WTC11 (cell line): Measurements from ENCODE around the gene FAM20C. TPM values are rescaled to one million over a fixed set of nuclear protein-coding genes. Genes with fewer than 3 reads are reported as not detected.
A peak's percentile ranks its signal among the peaks of the same experiment; 100 is the strongest.

Experiments used
- ATAC-seq: fragments of 200-7000 bp; cut with Tn5 transposase; 2 replicates; pipeline ENCODE4 v1.10.0; 2021; ENCODE audit warnings: mild to moderate bottlenecking, moderate library complexity
- CTCF ChIA-PET: fragments of 300-600 bp; sonication (Branson Sonifier 250); formaldehyde crosslinking; loops from one replicate; lab custom pipeline; 2021; ENCODE audit warnings: antibody characterized with exemption; lab: Charles Lee
- POLR2A ChIA-PET: fragments of 350-600 bp; sonication (Branson Sonifier 250); formaldehyde crosslinking; loops from one replicate; lab custom pipeline; 2021; ENCODE audit warnings: antibody characterized with exemption; lab: Charles Lee
- DNase-seq: peaks from one replicate; pipeline ENCODE4 v3.0.0; 2021; ENCODE audit warnings: low spot score
- H3K27ac Mint-ChIP-seq: 2 replicates; pipeline ENCODE4 v1.8.0; 2021; ENCODE audit warnings: mixed read lengths
- H3K27me3 Mint-ChIP-seq: 2 replicates; pipeline ENCODE4 v1.8.0; 2021; ENCODE audit warnings: low read depth, mild to moderate bottlenecking, moderate library complexity, mixed read lengths
- H3K36me3 Mint-ChIP-seq: 2 replicates; pipeline ENCODE4 v1.8.0; 2021; ENCODE audit warnings: mixed read lengths
- H3K4me1 Mint-ChIP-seq: 2 replicates; pipeline ENCODE4 v1.8.0; 2022; ENCODE audit warnings: mixed read lengths
- H3K4me3 Mint-ChIP-seq: 2 replicates; pipeline ENCODE4 v1.8.0; 2021; ENCODE audit warnings: mild to moderate bottlenecking, moderate library complexity, mixed read lengths
- H3K9me3 Mint-ChIP-seq: 2 replicates; pipeline ENCODE4 v1.8.0; 2021; ENCODE audit warnings: mixed read lengths
- ARID4B ChIP-seq: sonication (generic); formaldehyde crosslinking; IDR thresholded peaks from 2 replicates; pipeline ENCODE4 v1.8.0; 2023; ENCODE audit warnings: missing genetic modification reagents, mild to moderate bottlenecking, borderline replicate concordance
- ATF1 ChIP-seq: sonication (generic); formaldehyde crosslinking; IDR thresholded peaks from 2 replicates; pipeline ENCODE4 v1.8.1; 2023; ENCODE audit warnings: mild to moderate bottlenecking, moderate library complexity, missing genetic modification reagents
- FOXK1 ChIP-seq: sonication (generic); formaldehyde crosslinking; IDR thresholded peaks from 2 replicates; pipeline ENCODE4 v1.8.0; 2022; ENCODE audit warnings: mild to moderate bottlenecking, moderate library complexity, missing genetic modification reagents
- NFYB ChIP-seq: sonication (generic); formaldehyde crosslinking; conservative IDR thresholded peaks from 2 replicates; pipeline ENCODE4 v1.8.0; 2022; ENCODE audit warnings: low read depth, missing genetic modification reagents
- RELA ChIP-seq: sonication (generic); formaldehyde crosslinking; IDR thresholded peaks from 2 replicates; pipeline ENCODE4 v1.8.1; 2022; ENCODE audit warnings: missing genetic modification reagents, mild to moderate bottlenecking, borderline replicate concordance
- SOX15 ChIP-seq: fragments of 250-450 bp; sonication (Bioruptor Pico); IDR thresholded peaks from 2 replicates; pipeline ENCODE4 v1.9.0; 2021; ENCODE audit warnings: mild to moderate bottlenecking
- STAT6 ChIP-seq: sonication (generic); formaldehyde crosslinking; conservative IDR thresholded peaks from 2 replicates; pipeline ENCODE4 v1.8.1; 2023; ENCODE audit warnings: mild to moderate bottlenecking, low read depth, missing genetic modification reagents, moderate library complexity
- ZNF317 ChIP-seq: sonication (generic); formaldehyde crosslinking; IDR thresholded peaks from 2 replicates; pipeline ENCODE4 v1.8.1; 2023; ENCODE audit warnings: low read depth, mild to moderate bottlenecking, moderate library complexity, missing genetic modification reagents, borderline replicate concordance
- ZNF671 ChIP-seq: fragments of 250-450 bp; sonication (Bioruptor Pico); IDR thresholded peaks from 2 replicates; pipeline ENCODE4 v1.8.0; 2021; ENCODE audit warnings: mild to moderate bottlenecking
- total RNA-seq: library from RNA; stranded (reverse); gene quantifications from 3 replicates; pipeline ENCODE4 v1.2.3, GENCODE V29; 2021
- TF ChIP-seq, protein P1 (sequence below): sonication (generic); formaldehyde crosslinking; IDR thresholded peaks from 2 replicates; pipeline ENCODE4 v1.8.1; 2023; ENCODE audit warnings: mild to moderate bottlenecking, missing genetic modification reagents, moderate library complexity
- TF ChIP-seq, protein P2 (sequence below): sonication (generic); formaldehyde crosslinking; IDR thresholded peaks from 2 replicates; pipeline ENCODE4 v1.8.0; 2023; ENCODE audit warnings: missing genetic modification reagents
- TF ChIP-seq, protein P3 (sequence below): sonication (generic); formaldehyde crosslinking; IDR thresholded peaks from 2 replicates; pipeline ENCODE4 v1.8.0; 2022; ENCODE audit warnings: mild to moderate bottlenecking, missing genetic modification reagents
- TF ChIP-seq, protein P4 (sequence below): sonication (generic); formaldehyde crosslinking; IDR thresholded peaks from 2 replicates; pipeline ENCODE4 v1.8.1; 2023; ENCODE audit warnings: mild to moderate bottlenecking, missing genetic modification reagents, moderate library complexity
- TF ChIP-seq, protein P5 (sequence below): sonication (generic); formaldehyde crosslinking; IDR thresholded peaks from 2 replicates; pipeline ENCODE4 v1.8.0; 2022; ENCODE audit warnings: missing genetic modification reagents

FAM20C gene
- total RNA-seq, 1 experiment from 2014 or later, result 64.9 TPM

GRCh38 chr7:189719-190118 lies 2.7 kb upstream of the FAM20C start (continued):
- TF ChIP-seq, protein P1, sequence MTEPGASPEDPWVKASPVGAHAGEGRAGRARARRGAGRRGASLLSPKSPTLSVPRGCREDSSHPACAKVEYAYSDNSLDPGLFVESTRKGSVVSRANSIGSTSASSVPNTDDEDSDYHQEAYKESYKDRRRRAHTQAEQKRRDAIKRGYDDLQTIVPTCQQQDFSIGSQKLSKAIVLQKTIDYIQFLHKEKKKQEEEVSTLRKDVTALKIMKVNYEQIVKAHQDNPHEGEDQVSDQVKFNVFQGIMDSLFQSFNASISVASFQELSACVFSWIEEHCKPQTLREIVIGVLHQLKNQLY (CRISPR knock-in tag), result no peak
- TF ChIP-seq, protein P2, sequence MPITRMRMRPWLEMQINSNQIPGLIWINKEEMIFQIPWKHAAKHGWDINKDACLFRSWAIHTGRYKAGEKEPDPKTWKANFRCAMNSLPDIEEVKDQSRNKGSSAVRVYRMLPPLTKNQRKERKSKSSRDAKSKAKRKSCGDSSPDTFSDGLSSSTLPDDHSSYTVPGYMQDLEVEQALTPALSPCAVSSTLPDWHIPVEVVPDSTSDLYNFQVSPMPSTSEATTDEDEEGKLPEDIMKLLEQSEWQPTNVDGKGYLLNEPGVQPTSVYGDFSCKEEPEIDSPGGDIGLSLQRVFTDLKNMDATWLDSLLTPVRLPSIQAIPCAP (CRISPR knock-in tag), result no peak
- TF ChIP-seq ZNF317 (CRISPR knock-in tag), result no peak
- TF ChIP-seq, protein P3, sequence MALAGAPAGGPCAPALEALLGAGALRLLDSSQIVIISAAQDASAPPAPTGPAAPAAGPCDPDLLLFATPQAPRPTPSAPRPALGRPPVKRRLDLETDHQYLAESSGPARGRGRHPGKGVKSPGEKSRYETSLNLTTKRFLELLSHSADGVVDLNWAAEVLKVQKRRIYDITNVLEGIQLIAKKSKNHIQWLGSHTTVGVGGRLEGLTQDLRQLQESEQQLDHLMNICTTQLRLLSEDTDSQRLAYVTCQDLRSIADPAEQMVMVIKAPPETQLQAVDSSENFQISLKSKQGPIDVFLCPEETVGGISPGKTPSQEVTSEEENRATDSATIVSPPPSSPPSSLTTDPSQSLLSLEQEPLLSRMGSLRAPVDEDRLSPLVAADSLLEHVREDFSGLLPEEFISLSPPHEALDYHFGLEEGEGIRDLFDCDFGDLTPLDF (CRISPR knock-in tag), result no peak
- TF ChIP-seq RELA (CRISPR knock-in tag), result no peak
- TF ChIP-seq, protein P4, sequence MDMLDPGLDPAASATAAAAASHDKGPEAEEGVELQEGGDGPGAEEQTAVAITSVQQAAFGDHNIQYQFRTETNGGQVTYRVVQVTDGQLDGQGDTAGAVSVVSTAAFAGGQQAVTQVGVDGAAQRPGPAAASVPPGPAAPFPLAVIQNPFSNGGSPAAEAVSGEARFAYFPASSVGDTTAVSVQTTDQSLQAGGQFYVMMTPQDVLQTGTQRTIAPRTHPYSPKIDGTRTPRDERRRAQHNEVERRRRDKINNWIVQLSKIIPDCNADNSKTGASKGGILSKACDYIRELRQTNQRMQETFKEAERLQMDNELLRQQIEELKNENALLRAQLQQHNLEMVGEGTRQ (CRISPR knock-in tag), result no peak
- no peak for TF ChIP-seq NFYB
- TF ChIP-seq, all 79 proteins: peak for 0

GRCh38 chr7:190196-190595 lies 2.2 kb upstream of the FAM20C start:
- no peak overlapping the region for H3K27ac Mint-ChIP-seq
- DNase-seq (no peak), ATAC-seq (no peak)
- H3K9me3 Mint-ChIP-seq, result no peaks in the 10 kb centered on the region
- no peak overlapping the region for H3K4me3 Mint-ChIP-seq
- TF ChIP-seq, protein P5, sequence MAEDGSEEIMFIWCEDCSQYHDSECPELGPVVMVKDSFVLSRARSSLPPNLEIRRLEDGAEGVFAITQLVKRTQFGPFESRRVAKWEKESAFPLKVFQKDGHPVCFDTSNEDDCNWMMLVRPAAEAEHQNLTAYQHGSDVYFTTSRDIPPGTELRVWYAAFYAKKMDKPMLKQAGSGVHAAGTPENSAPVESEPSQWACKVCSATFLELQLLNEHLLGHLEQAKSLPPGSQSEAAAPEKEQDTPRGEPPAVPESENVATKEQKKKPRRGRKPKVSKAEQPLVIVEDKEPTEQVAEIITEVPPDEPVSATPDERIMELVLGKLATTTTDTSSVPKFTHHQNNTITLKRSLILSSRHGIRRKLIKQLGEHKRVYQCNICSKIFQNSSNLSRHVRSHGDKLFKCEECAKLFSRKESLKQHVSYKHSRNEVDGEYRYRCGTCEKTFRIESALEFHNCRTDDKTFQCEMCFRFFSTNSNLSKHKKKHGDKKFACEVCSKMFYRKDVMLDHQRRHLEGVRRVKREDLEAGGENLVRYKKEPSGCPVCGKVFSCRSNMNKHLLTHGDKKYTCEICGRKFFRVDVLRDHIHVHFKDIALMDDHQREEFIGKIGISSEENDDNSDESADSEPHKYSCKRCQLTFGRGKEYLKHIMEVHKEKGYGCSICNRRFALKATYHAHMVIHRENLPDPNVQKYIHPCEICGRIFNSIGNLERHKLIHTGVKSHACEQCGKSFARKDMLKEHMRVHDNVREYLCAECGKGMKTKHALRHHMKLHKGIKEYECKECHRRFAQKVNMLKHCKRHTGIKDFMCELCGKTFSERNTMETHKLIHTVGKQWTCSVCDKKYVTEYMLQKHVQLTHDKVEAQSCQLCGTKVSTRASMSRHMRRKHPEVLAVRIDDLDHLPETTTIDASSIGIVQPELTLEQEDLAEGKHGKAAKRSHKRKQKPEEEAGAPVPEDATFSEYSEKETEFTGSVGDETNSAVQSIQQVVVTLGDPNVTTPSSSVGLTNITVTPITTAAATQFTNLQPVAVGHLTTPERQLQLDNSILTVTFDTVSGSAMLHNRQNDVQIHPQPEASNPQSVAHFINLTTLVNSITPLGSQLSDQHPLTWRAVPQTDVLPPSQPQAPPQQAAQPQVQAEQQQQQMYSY (CRISPR knock-in tag), result peak; percentile 39; the same call in 1 of the 2 replicates
- no peak for TF ChIP-seq STAT6 (CRISPR knock-in tag)
- ChIA-PET POLR2A (no interaction called here), CTCF (no interaction called here)
- peaks cover 5% of the 10 kb centered on the region; the same call in 1 of the 2 replicates for H3K27me3 Mint-ChIP-seq
- H3K36me3 Mint-ChIP-seq, result no peaks in the 10 kb centered on the region
- peaks cover 55% of the 10 kb centered on the region for H3K4me1 Mint-ChIP-seq

- DNase-seq (no peak), ATAC-seq (no peak; the same call in 1 of the 2 replicates)
- POLR2A ChIA-PET, result no interaction called here
- Mint-ChIP-seq H3K27me3 (peaks cover 5% of the 10 kb centered on the region; the same call in 1 of the 2 replicates), H3K9me3 (no peaks in the 10 kb centered on the region), H3K36me3 (peaks cover 11% of the 10 kb centered on the region), H3K4me3 (peak overlapping the region; percentile 80), H3K27ac (peak overlapping the region; percentile 82), H3K4me1 (peaks cover 65% of the 10 kb centered on the region)
- CTCF ChIA-PET, result interaction anchor here (0.7 to 2.4 kb wide), 6 partner anchors 9 to 136 kb away, joined by 3 to 10 read pairs (median 6); no protein-coding TSS in a partner anchor
- TF ChIP-seq ZNF671 (no peak), FOXK1 (CRISPR knock-in tag) (no peak), ARID4B (CRISPR knock-in tag) (no peak), ATF1 (CRISPR knock-in tag) (no peak), SOX15 (no peak)
Observed at GRCh38 chr7:191105-191980, 1.0 kb upstream of the FAM20C start.
